GM12878 (cell line): ENCODE measurements around the gene HCN4. TPM values are rescaled to one million over a fixed set of nuclear protein-coding genes. Genes with fewer than 3 reads are reported as not detected.

Experiments used
- CBX5 ChIP-seq: sonication (generic); IDR thresholded peaks from 2 replicates; pipeline ENCODE4 v1.6.1; 2016; ENCODE audit warnings: low read depth, moderate library complexity, mild to moderate bottlenecking, inconsistent platforms
- DPF2 ChIP-seq: fragments of 450-650 bp; IDR thresholded peaks from 2 replicates; pipeline ENCODE4 v1.6.1; 2017; ENCODE audit warnings: mild to moderate bottlenecking
- HDAC2 ChIP-seq: fragments of 200-600 bp; sonication (generic); IDR thresholded peaks from 2 replicates; pipeline ENCODE4 v1.6.1; 2017
- KAT2A ChIP-seq: conservative IDR thresholded peaks from 2 replicates; pipeline ENCODE4 v1.6.1; 2011; ENCODE audit warnings: low read depth, low read length; ENCODE audit not compliant: control insufficient read depth
- MYB ChIP-seq: fragments of 150-350 bp; IDR thresholded peaks from 2 replicates; pipeline ENCODE4 v1.6.1; 2014; ENCODE audit warnings: mild to moderate bottlenecking, low read depth, low read length, borderline replicate concordance
- SMAD5 ChIP-seq: IDR thresholded peaks from 2 replicates; pipeline ENCODE4 v1.6.1; 2016; ENCODE audit warnings: antibody characterized with exemption, low read depth
- SRF ChIP-seq, 2 experiments: IDR thresholded peaks; 2 replicates each; pipeline ENCODE4 v1.6.1; 2011; ENCODE audit warnings: low read depth in 2 of 2, low read length in 2 of 2, mild to moderate bottlenecking in 1 of 2, moderate library complexity in 1 of 2
- TCF7 ChIP-seq: IDR thresholded peaks from 2 replicates; pipeline ENCODE4 v1.6.1; 2014; ENCODE audit warnings: antibody characterized with exemption, borderline replicate concordance
- polyA plus RNA-seq, 11 experiments: library from polyadenylated mRNA; depleted of rRNA in 4 of 11; unstranded in 6 of 11; stranded (reverse) in 5 of 11; fragments of >200 nt; fragmentation: Nextera tagmentation in 4 of 11; fragmentation: Illumina TruSeq in 1 of 11; extraction: Ambion mirVana in 4 of 11; extraction: Trizol in 1 of 11; gene quantifications; 1 replicate in 1 of 11; 2 replicates in 10 of 11; pipeline versions ENCODE4 v1.2.1 to v1.2.3, GENCODE V29; 2011 to 2016; ENCODE audit warnings: inconsistent platforms in 2 of 11, missing spikeins in 2 of 11, low read depth in 1 of 11
- total RNA-seq, 4 experiments: library from RNA; depleted of rRNA in 3 of 4; stranded (reverse); fragments of >200 nt in 3 of 4; fragmentation: Illumina TruSeq in 1 of 4; extraction: Trizol in 1 of 4; gene quantifications; 2 replicates each; pipeline versions ENCODE4 v1.2.1 to v1.2.3, GENCODE V29; 2013 to 2021
- TF ChIP-seq, protein P1 (sequence below): IDR thresholded peaks from 2 replicates; pipeline ENCODE4 v1.6.1; 2012; ENCODE audit warnings: improper control_type of control experiment, low read depth, low read length; ENCODE audit not compliant: insufficient replicate concordance
- TF ChIP-seq, protein P2 (sequence below): fragments of 450-650 bp; IDR thresholded peaks from 2 replicates; pipeline ENCODE4 v1.6.1; 2018; ENCODE audit warnings: borderline replicate concordance, mild to moderate bottlenecking; ENCODE audit not compliant: partially characterized antibody
- TF ChIP-seq, protein P3 (sequence below): fragments of 450-650 bp; IDR thresholded peaks from 2 replicates; pipeline ENCODE4 v1.6.1; 2014; ENCODE audit warnings: mild to moderate bottlenecking

The HCN4 gene
- total and polyA plus RNA-seq, 10 of the 15 experiments (the other 5 are each of a cell fraction or from before 2014, with no cell fraction given), result 0.03 to 0.10 TPM; not detected in 8

DNA sequence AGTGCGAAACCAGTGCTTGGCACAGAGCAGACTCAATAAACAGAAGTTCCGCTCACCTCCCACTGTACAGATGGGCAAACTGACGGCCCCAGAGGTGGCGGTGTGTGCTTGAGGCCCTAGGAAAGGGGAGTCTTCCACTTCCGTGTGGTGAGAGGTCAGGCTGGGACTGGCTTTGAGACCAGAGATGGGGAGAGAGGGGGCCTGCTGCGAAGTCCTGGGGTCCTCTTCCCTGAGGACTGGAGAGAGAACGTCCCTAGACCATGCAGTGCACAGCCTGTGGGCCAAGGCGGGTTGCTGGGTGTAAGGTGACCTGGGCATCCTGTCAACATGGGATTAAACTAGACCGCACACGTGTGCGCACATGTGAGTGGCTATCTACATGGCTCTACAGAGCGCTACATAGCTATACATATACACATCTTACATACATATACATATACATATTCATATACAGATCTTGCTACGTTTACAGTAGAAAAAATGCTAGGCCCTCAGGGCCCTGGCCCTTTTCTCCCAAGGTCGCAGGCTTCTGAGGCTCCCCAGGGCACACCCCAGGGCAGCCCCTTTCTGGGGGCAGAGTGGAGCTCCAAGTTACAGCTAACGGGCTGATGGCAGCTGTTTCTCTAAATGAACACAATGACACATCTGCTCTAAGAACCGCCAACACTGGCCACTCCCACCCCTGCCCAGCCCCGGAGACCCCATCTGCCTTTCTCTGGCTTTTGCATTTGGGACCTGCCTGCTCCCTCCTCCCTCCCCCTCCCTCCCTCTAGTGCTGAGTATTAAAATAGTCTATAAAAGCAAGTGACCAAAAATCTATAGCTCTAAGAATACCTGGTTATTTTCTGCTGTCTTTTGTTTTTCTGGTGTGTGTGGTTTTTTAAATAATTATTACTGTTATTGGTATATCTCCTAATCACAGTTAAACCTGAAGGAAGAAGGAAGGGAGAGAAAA lies 47.0 kb downstream of the HCN4 start (continued):
- TF ChIP-seq, protein P1, sequence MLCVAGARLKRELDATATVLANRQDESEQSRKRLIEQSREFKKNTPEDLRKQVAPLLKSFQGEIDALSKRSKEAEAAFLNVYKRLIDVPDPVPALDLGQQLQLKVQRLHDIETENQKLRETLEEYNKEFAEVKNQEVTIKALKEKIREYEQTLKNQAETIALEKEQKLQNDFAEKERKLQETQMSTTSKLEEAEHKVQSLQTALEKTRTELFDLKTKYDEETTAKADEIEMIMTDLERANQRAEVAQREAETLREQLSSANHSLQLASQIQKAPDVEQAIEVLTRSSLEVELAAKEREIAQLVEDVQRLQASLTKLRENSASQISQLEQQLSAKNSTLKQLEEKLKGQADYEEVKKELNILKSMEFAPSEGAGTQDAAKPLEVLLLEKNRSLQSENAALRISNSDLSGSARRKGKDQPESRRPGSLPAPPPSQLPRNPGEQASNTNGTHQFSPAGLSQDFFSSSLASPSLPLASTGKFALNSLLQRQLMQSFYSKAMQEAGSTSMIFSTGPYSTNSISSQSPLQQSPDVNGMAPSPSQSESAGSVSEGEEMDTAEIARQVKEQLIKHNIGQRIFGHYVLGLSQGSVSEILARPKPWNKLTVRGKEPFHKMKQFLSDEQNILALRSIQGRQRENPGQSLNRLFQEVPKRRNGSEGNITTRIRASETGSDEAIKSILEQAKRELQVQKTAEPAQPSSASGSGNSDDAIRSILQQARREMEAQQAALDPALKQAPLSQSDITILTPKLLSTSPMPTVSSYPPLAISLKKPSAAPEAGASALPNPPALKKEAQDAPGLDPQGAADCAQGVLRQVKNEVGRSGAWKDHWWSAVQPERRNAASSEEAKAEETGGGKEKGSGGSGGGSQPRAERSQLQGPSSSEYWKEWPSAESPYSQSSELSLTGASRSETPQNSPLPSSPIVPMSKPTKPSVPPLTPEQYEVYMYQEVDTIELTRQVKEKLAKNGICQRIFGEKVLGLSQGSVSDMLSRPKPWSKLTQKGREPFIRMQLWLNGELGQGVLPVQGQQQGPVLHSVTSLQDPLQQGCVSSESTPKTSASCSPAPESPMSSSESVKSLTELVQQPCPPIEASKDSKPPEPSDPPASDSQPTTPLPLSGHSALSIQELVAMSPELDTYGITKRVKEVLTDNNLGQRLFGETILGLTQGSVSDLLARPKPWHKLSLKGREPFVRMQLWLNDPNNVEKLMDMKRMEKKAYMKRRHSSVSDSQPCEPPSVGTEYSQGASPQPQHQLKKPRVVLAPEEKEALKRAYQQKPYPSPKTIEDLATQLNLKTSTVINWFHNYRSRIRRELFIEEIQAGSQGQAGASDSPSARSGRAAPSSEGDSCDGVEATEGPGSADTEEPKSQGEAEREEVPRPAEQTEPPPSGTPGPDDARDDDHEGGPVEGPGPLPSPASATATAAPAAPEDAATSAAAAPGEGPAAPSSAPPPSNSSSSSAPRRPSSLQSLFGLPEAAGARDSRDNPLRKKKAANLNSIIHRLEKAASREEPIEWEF, result no peak
- TF ChIP-seq, protein P2, sequence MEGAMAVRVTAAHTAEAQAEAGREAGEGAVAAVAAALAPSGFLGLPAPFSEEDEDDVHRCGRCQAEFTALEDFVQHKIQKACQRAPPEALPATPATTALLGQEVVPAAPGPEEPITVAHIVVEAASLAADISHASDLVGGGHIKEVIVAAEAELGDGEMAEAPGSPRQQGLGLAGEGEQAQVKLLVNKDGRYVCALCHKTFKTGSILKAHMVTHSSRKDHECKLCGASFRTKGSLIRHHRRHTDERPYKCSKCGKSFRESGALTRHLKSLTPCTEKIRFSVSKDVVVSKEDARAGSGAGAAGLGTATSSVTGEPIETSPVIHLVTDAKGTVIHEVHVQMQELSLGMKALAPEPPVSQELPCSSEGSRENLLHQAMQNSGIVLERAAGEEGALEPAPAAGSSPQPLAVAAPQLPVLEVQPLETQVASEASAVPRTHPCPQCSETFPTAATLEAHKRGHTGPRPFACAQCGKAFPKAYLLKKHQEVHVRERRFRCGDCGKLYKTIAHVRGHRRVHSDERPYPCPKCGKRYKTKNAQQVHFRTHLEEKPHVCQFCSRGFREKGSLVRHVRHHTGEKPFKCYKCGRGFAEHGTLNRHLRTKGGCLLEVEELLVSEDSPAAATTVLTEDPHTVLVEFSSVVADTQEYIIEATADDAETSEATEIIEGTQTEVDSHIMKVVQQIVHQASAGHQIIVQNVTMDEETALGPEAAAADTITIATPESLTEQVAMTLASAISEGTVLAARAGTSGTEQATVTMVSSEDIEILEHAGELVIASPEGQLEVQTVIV, result no peak
- TF ChIP-seq SRF (IDR thresholded peaks at IDR 0.05; ENCODE audit: low read depth in 2 of 2, low read length in 2 of 2) (no peak), KAT2A (no peak), DPF2 (no peak), CBX5 (no peak), SMAD5 (no peak), MYB (no peak), TCF7 (no peak), HDAC2 (no peak)
- TF ChIP-seq, protein P3, sequence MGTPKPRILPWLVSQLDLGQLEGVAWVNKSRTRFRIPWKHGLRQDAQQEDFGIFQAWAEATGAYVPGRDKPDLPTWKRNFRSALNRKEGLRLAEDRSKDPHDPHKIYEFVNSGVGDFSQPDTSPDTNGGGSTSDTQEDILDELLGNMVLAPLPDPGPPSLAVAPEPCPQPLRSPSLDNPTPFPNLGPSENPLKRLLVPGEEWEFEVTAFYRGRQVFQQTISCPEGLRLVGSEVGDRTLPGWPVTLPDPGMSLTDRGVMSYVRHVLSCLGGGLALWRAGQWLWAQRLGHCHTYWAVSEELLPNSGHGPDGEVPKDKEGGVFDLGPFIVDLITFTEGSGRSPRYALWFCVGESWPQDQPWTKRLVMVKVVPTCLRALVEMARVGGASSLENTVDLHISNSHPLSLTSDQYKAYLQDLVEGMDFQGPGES, result no peak
- TF ChIP-seq, all 136 proteins: peak for 0
